ENCODE measurements around the gene NF2. TPM values are rescaled to one million over a fixed set of nuclear protein-coding genes. Genes with fewer than 3 reads are reported as not detected.

The NF2 gene
- total and polyA plus RNA-seq, 2 donors = 7.0 to 22.2 TPM

DNA sequence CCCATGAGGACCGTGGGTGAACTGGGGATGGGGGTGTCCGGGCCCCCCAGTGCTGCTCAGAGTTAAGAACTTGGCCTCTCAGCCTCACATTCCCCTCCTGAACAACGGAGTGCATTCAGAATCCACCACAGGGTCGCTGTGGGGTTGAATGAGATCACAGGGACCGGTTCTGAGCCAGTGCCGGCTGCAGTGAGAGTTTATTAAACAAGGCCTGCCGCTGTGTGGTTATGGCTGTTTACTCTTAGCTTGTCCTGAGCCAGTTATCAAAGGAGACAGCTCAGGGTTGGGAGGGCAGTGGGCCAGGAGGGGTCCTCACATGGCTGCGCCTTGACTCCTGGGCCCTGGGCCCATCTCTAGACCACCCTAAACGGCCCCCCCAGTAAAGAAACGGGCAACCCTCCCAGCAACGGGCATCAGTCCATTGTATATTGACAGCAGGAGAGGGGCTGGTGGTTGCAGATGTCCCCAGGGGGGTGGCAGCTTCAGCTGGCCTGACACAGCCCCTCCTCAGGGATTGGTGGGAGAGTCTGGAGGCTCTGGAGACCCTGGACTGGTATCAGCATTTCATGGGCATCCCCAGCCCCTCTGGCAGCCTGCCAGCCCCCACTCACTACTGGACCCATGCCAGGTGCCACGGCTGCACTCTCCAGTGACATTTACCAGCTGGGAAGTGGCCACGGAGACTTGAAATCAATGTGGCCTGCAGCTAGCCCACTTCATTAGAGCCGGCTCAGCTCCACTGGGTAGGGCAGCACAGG is 101.3 kb downstream of the NF2 start:
- H3K36me3 ChIP-seq (ENCODE audit: control insufficient read depth in 2 of 2, insufficient read depth in 2 of 2, low read length in 1 of 2) = no peaks in the 10 kb centered on the region
- H3K27me3 ChIP-seq (ENCODE audit: control insufficient read depth in 2 of 2, insufficient read depth in 1 of 2, low read length in 1 of 2) = peaks cover 0 to 80% of the 10 kb centered on the region in 2 donors
- 70% methylated on average over 14 of the region's 14 CpGs for WGBS
- DNase-seq (ENCODE audit: low read depth in 6 of 9, low spot score in 9 of 9) = no peak
- no peaks in the 10 kb centered on the region for H3K9me3 ChIP-seq (ENCODE audit: control insufficient read depth in 2 of 2, insufficient read depth in 1 of 2, low read length in 1 of 2)
- no peak overlapping the region for H3K27ac ChIP-seq (ENCODE audit: low read depth in 1 of 2, low read length in 1 of 2)
- H3K4me3 ChIP-seq (ENCODE audit: low read length in 2 of 2) = no peak overlapping the region
- peaks cover 3 to 12% of the 10 kb centered on the region in 2 donors for H3K4me1 ChIP-seq (ENCODE audit: control insufficient read depth in 2 of 2, insufficient read depth in 2 of 2, low read length in 2 of 2)

- 92% methylated on average over 7 of the region's 7 CpGs for WGBS
- no peak overlapping the region for H3K27ac ChIP-seq (ENCODE audit: low read depth in 1 of 2, low read length in 1 of 2)
- no peak overlapping the region for H3K4me3 ChIP-seq (ENCODE audit: low read length in 2 of 2)
- H3K27me3 ChIP-seq (ENCODE audit: control insufficient read depth in 2 of 2, insufficient read depth in 1 of 2, low read length in 1 of 2) = peaks cover 0 to 80% of the 10 kb centered on the region in 2 donors
- peaks cover 2 to 11% of the 10 kb centered on the region in 2 donors for H3K4me1 ChIP-seq (ENCODE audit: control insufficient read depth in 2 of 2, insufficient read depth in 2 of 2, low read length in 2 of 2)
- H3K36me3 ChIP-seq (ENCODE audit: control insufficient read depth in 2 of 2, insufficient read depth in 2 of 2, low read length in 1 of 2) = no peaks in the 10 kb centered on the region
- no peak for DNase-seq (ENCODE audit: low read depth in 6 of 9, low spot score in 9 of 9)
- H3K9me3 ChIP-seq (ENCODE audit: control insufficient read depth in 2 of 2, insufficient read depth in 1 of 2, low read length in 1 of 2) = no peaks in the 10 kb centered on the region
Observed at GRCh38 chr22:29705651-29706050, 102.2 kb downstream of the NF2 start.

GRCh38 chr22:29706486-29706885 is 103.1 kb downstream of the NF2 start:
- Histone ChIP-seq H3K4me1 (ENCODE audit: control insufficient read depth in 2 of 2, insufficient read depth in 2 of 2, low read length in 2 of 2) (peaks cover 0 to 5% of the 10 kb centered on the region in 2 donors), H3K36me3 (ENCODE audit: control insufficient read depth in 2 of 2, insufficient read depth in 2 of 2, low read length in 1 of 2) (no peaks in the 10 kb centered on the region), H3K9me3 (ENCODE audit: control insufficient read depth in 2 of 2, insufficient read depth in 1 of 2, low read length in 1 of 2) (no peaks in the 10 kb centered on the region), H3K27ac (ENCODE audit: low read depth in 1 of 2, low read length in 1 of 2) (no peak overlapping the region), H3K27me3 (ENCODE audit: control insufficient read depth in 2 of 2, insufficient read depth in 1 of 2, low read length in 1 of 2) (peaks cover 0 to 78% of the 10 kb centered on the region in 2 donors), H3K4me3 (ENCODE audit: low read length in 2 of 2) (no peak overlapping the region)
- 71% methylated on average over 9 of the region's 9 CpGs for WGBS
- no peak for DNase-seq (ENCODE audit: low read depth in 6 of 9, low spot score in 9 of 9)

- no peak for DNase-seq (ENCODE audit: low read depth in 6 of 9, low spot score in 9 of 9)
- peaks cover 0 to 4% of the 10 kb centered on the region in 2 donors for H3K4me1 ChIP-seq (ENCODE audit: control insufficient read depth in 2 of 2, insufficient read depth in 2 of 2, low read length in 2 of 2)
- WGBS = 75% methylated on average over 18 of the region's 18 CpGs
- no peak overlapping the region for H3K4me3 ChIP-seq (ENCODE audit: low read length in 2 of 2)
- no peaks in the 10 kb centered on the region for H3K36me3 ChIP-seq (ENCODE audit: control insufficient read depth in 2 of 2, insufficient read depth in 2 of 2, low read length in 1 of 2)
- peaks cover 0 to 74% of the 10 kb centered on the region in 2 donors for H3K27me3 ChIP-seq (ENCODE audit: control insufficient read depth in 2 of 2, insufficient read depth in 1 of 2, low read length in 1 of 2)
- no peak overlapping the region for H3K27ac ChIP-seq (ENCODE audit: low read depth in 1 of 2, low read length in 1 of 2)
- no peaks in the 10 kb centered on the region for H3K9me3 ChIP-seq (ENCODE audit: control insufficient read depth in 2 of 2, insufficient read depth in 1 of 2, low read length in 1 of 2)
Observed at GRCh38 chr22:29707010-29707409, 103.6 kb downstream of the NF2 start.

DNA sequence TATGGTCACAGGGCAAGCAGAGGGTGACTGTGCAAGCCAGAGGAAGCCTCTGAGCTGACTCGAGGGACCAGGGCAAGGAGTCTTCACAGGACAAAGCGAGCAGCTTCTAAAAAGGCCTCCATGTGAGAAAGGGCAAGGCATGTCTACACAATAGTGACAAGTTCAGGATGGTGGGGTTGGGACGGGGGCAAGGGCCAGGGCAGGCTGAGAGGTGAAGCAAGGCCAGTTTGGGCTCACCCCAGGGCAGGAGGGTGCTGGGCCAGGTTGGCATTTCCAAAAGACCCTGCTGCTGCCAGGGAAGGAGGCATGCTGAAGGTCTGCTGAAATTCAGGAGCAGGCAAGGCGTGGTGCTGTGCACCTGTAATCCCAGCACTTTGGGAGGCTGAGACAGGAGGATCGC is 104.0 kb downstream of the NF2 start:
- Histone ChIP-seq H3K4me1 (ENCODE audit: control insufficient read depth in 2 of 2, insufficient read depth in 2 of 2, low read length in 2 of 2) (peaks cover 0 to 4% of the 10 kb centered on the region in 2 donors), H3K36me3 (ENCODE audit: control insufficient read depth in 2 of 2, insufficient read depth in 2 of 2, low read length in 1 of 2) (no peaks in the 10 kb centered on the region), H3K27me3 (ENCODE audit: control insufficient read depth in 2 of 2, insufficient read depth in 1 of 2, low read length in 1 of 2) (peaks cover 0 to 73% of the 10 kb centered on the region in 2 donors), H3K27ac (ENCODE audit: low read depth in 1 of 2, low read length in 1 of 2) (no peak overlapping the region), H3K4me3 (ENCODE audit: low read length in 2 of 2) (no peak overlapping the region), H3K9me3 (ENCODE audit: control insufficient read depth in 2 of 2, insufficient read depth in 1 of 2, low read length in 1 of 2) (no peaks in the 10 kb centered on the region)
- WGBS = 92% methylated on average over 5 of the region's 5 CpGs
- no peak for DNase-seq (ENCODE audit: low read depth in 6 of 9, low spot score in 9 of 9)

DNA sequence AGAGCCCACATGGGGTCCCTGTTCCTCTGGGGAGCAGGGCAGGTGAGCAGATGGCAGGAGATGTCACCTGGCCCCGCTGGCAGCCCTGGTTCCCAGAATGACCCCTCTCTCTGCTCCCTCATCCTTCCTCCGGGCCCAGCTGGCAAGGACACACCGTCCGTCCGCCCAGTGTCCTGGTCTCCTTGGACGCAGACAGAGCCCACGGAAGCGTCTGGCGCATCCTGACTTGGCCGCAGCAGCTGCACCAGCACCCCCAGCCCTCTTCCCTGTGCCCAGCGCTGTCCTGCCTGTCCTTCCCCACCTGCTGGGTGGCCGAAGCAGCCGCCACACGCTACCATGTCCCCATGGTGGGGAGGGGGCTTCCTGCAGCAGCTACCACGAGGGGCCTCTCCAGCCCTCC is 106.8 kb downstream of the NF2 start:
- no peak overlapping the region for H3K27ac ChIP-seq (ENCODE audit: low read depth in 1 of 2, low read length in 1 of 2)
- H3K4me1 ChIP-seq (ENCODE audit: control insufficient read depth in 2 of 2, insufficient read depth in 2 of 2, low read length in 2 of 2) = no peaks in the 10 kb centered on the region
- no peak overlapping the region for H3K4me3 ChIP-seq (ENCODE audit: low read length in 2 of 2)
- H3K27me3 ChIP-seq (ENCODE audit: control insufficient read depth in 2 of 2, insufficient read depth in 1 of 2, low read length in 1 of 2) = peaks cover 3 to 74% of the 10 kb centered on the region in 2 donors
- H3K36me3 ChIP-seq (ENCODE audit: control insufficient read depth in 2 of 2, insufficient read depth in 2 of 2, low read length in 1 of 2) = no peaks in the 10 kb centered on the region
- WGBS = 92% methylated on average over 15 of the region's 15 CpGs
- H3K9me3 ChIP-seq (ENCODE audit: control insufficient read depth in 2 of 2, insufficient read depth in 1 of 2, low read length in 1 of 2) = no peaks in the 10 kb centered on the region
- DNase-seq (ENCODE audit: low read depth in 6 of 9, low spot score in 9 of 9) = no peak

- H3K36me3 ChIP-seq (ENCODE audit: control insufficient read depth in 2 of 2, insufficient read depth in 2 of 2, low read length in 1 of 2) = no peaks in the 10 kb centered on the region
- DNase-seq (ENCODE audit: low read depth in 6 of 9, low spot score in 9 of 9) = no peak
- no peaks in the 10 kb centered on the region for H3K9me3 ChIP-seq (ENCODE audit: control insufficient read depth in 2 of 2, insufficient read depth in 1 of 2, low read length in 1 of 2)
- no peaks in the 10 kb centered on the region for H3K4me1 ChIP-seq (ENCODE audit: control insufficient read depth in 2 of 2, insufficient read depth in 2 of 2, low read length in 2 of 2)
- H3K27ac ChIP-seq (ENCODE audit: low read depth in 1 of 2, low read length in 1 of 2) = no peak overlapping the region
- 73% methylated on average over 18 of the region's 18 CpGs for WGBS
- H3K27me3 ChIP-seq (ENCODE audit: control insufficient read depth in 2 of 2, insufficient read depth in 1 of 2, low read length in 1 of 2) = peaks cover 9 to 75% of the 10 kb centered on the region in 2 donors
- H3K4me3 ChIP-seq (ENCODE audit: low read length in 2 of 2) = no peak overlapping the region
Observed at GRCh38 chr22:29710922-29711593, 107.6 kb downstream of the NF2 start.

GRCh38 chr22:29712119-29712518 is 108.7 kb downstream of the NF2 start:
- Histone ChIP-seq H3K9me3 (ENCODE audit: control insufficient read depth in 2 of 2, insufficient read depth in 1 of 2, low read length in 1 of 2) (no peaks in the 10 kb centered on the region), H3K4me1 (ENCODE audit: control insufficient read depth in 2 of 2, insufficient read depth in 2 of 2, low read length in 2 of 2) (no peaks in the 10 kb centered on the region), H3K27me3 (ENCODE audit: control insufficient read depth in 2 of 2, insufficient read depth in 1 of 2, low read length in 1 of 2) (peaks cover 19 to 75% of the 10 kb centered on the region in 2 donors), H3K36me3 (ENCODE audit: control insufficient read depth in 2 of 2, insufficient read depth in 2 of 2, low read length in 1 of 2) (no peaks in the 10 kb centered on the region), H3K27ac (ENCODE audit: low read depth in 1 of 2, low read length in 1 of 2) (no peak overlapping the region), H3K4me3 (ENCODE audit: low read length in 2 of 2) (no peak overlapping the region)
- DNase-seq (ENCODE audit: low read depth in 6 of 9, low spot score in 9 of 9) = no peak
- 88% methylated on average over 2 of the region's 2 CpGs for WGBS

DNA sequence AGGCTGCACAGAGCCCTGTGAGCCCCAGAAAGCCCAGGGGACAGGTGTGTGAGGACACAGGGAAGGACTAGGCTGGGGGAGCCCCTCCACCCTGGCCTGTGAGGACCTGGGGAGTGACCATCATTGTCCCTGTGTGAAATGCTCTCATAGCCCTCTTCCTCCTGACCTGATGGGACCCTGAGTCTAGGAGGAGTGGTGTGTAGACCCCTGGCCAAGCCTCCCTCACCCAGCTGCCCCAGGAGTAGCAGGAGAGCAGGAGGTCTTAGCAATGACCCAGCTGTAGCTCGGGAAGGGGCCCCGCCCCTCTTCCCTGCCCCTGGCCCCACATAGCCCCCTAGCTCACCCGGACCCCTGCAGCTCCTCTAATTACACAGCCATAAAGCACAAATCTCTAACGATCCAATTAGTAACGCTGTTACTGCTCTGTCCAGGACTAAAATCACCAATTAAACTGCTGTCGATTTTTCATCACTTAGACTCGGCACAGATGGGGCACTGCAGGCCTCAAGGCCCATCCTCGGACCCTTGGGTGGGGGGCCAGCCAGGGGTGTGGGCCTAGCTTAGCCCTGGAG is 109.8 kb downstream of the NF2 start:
- no peak overlapping the region for H3K4me3 ChIP-seq (ENCODE audit: low read length in 2 of 2)
- H3K9me3 ChIP-seq (ENCODE audit: control insufficient read depth in 2 of 2, insufficient read depth in 1 of 2, low read length in 1 of 2) = no peaks in the 10 kb centered on the region
- 72% methylated on average over 8 of the region's 8 CpGs for whole genome bisulfite sequencing
- DNase-seq (ENCODE audit: low read depth in 6 of 9, low spot score in 9 of 9) = no peak
- peaks cover 26 to 80% of the 10 kb centered on the region in 2 donors for H3K27me3 ChIP-seq (ENCODE audit: control insufficient read depth in 2 of 2, insufficient read depth in 1 of 2, low read length in 1 of 2)
- no peaks in the 10 kb centered on the region for H3K4me1 ChIP-seq (ENCODE audit: control insufficient read depth in 2 of 2, insufficient read depth in 2 of 2, low read length in 2 of 2)
- H3K36me3 ChIP-seq (ENCODE audit: control insufficient read depth in 2 of 2, insufficient read depth in 2 of 2, low read length in 1 of 2) = no peaks in the 10 kb centered on the region
- H3K27ac ChIP-seq (ENCODE audit: low read depth in 1 of 2, low read length in 1 of 2) = no peak overlapping the region

All from thymus (tissue), 11 donors.